ENCODE measurements around the gene SH2D5. TPM values are rescaled to one million over a fixed set of nuclear protein-coding genes. Genes with fewer than 3 reads are reported as not detected.

SH2D5 gene
- total and polyA plus RNA-seq, 4 donors = 0.37 to 0.93 (median 0.52) TPM; not detected in 1

DNA sequence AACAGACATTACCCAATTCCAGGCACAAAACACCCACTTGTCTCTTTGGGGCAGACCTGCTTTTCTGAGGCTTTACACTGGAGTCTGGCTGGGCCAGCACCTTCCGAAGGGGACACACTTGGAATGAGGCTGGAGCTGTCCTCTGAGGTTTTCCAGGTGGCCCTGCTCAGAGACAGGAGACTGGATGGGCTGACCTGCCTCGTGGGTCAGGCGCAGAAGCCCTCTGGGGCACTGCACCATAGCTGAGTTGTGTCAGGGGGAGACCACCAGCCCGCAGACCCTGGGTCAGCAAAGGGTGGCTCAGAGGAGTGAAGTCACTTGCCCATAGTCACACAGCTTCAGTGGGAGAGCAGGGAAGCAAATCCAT lies 1.8 kb downstream of the SH2D5 start:
- ATAC-seq (ENCODE audit: insufficient read depth, low FRiP score) = no peak

DNA sequence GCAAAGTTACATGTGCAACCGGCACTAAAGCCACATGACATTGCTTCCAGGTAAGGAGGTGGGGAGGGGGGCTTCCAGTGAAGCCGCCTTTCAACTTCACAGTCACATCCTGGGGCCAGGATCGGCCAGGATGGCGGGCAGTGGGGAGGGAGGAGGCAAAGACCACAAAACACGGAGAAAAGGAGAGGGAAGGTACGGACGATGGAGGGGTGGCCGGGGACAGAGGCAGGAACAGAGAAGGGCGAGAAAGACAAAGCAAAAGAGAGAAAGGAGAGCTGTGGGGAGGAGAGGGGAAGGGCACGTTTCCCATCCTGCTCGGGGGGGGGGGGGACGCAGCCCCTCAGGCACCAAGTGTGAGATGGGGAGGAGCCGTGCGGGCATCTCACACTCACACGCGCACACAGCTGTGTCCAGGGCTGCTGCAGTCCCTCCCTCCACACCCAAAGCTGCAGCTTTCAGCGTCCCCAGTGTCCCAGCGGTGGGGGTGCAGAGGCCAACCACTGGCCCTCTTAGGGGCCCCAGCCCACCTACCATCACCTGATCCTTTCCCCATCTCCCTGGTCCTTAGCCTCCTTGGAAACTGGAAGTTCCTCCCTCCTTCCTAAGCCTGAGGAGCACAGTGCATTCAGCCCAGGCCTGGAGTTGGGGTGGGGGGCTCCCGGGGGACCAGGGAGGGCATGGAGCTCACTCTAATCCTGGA lies 2.4 kb downstream of the SH2D5 start:
- WGBS, 2 donors = 13% methylated on average over 15 to 18 of the region's 19 CpGs
- Histone ChIP-seq H3K36me3 (ENCODE audit: control insufficient read depth in 4 of 4, insufficient read depth in 4 of 4, low read length in 4 of 4) (no peaks in the 10 kb centered on the region), H3K4me3 (no peak overlapping the region), H3K9ac (ENCODE audit: insufficient read depth in 1 of 2, low read length in 2 of 2) (no peak overlapping the region), H3K27ac (ENCODE audit: low read depth in 1 of 2, low read length in 1 of 2) (no peak overlapping the region), H3K9me3 (ENCODE audit: control insufficient read depth in 4 of 4, insufficient read depth in 3 of 4, low read length in 3 of 4) (peaks cover 0 to 2% (median 0%) of the 10 kb centered on the region in 4 donors), H3K4me1 (ENCODE audit: control insufficient read depth in 5 of 5, insufficient read depth in 5 of 5, low read length in 5 of 5) (peaks cover 0 to 16% (median 8%) of the 10 kb centered on the region in 5 donors), H3K27me3 (ENCODE audit: control insufficient read depth in 3 of 3, insufficient read depth in 3 of 3, low read length in 2 of 3) (peaks cover 0 to 43% (median 26%) of the 10 kb centered on the region in 3 donors)
- DNase-seq (peak in 1 of 3 donors; percentile 16), ATAC-seq (ENCODE audit: insufficient read depth, low FRiP score) (no peak)
- TF ChIP-seq, protein P1, sequence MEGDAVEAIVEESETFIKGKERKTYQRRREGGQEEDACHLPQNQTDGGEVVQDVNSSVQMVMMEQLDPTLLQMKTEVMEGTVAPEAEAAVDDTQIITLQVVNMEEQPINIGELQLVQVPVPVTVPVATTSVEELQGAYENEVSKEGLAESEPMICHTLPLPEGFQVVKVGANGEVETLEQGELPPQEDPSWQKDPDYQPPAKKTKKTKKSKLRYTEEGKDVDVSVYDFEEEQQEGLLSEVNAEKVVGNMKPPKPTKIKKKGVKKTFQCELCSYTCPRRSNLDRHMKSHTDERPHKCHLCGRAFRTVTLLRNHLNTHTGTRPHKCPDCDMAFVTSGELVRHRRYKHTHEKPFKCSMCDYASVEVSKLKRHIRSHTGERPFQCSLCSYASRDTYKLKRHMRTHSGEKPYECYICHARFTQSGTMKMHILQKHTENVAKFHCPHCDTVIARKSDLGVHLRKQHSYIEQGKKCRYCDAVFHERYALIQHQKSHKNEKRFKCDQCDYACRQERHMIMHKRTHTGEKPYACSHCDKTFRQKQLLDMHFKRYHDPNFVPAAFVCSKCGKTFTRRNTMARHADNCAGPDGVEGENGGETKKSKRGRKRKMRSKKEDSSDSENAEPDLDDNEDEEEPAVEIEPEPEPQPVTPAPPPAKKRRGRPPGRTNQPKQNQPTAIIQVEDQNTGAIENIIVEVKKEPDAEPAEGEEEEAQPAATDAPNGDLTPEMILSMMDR (IDR thresholded peaks at IDR 0.05; ENCODE audit: control extremely low read depth, extremely low read depth) = no peak

More for the DNA sequence above, 1.8 kb downstream of the SH2D5 start:
- Histone ChIP-seq H3K9me3 (ENCODE audit: control insufficient read depth in 4 of 4, insufficient read depth in 3 of 4, low read length in 3 of 4) (peaks cover 0 to 2% (median 0%) of the 10 kb centered on the region in 4 donors), H3K36me3 (ENCODE audit: control insufficient read depth in 4 of 4, insufficient read depth in 4 of 4, low read length in 4 of 4) (no peaks in the 10 kb centered on the region), H3K27ac (ENCODE audit: low read depth in 1 of 2, low read length in 1 of 2) (no peak overlapping the region), H3K9ac (ENCODE audit: insufficient read depth in 1 of 2, low read length in 2 of 2) (no peak overlapping the region), H3K4me3 (no peak overlapping the region), H3K4me1 (ENCODE audit: control insufficient read depth in 5 of 5, insufficient read depth in 5 of 5, low read length in 5 of 5) (peaks cover 0 to 16% (median 8%) of the 10 kb centered on the region in 5 donors), H3K27me3 (ENCODE audit: control insufficient read depth in 3 of 3, insufficient read depth in 3 of 3, low read length in 2 of 3) (peaks cover 0 to 43% (median 26%) of the 10 kb centered on the region in 3 donors)
- TF ChIP-seq, protein P1 (IDR thresholded peaks at IDR 0.05; ENCODE audit: control extremely low read depth, extremely low read depth) = no peak
- DNase-seq = peak in 1 of 3 donors; percentile 25
- 52 to 56% methylated on average over 4 of the region's 4 CpGs for WGBS, 2 donors

DNA sequence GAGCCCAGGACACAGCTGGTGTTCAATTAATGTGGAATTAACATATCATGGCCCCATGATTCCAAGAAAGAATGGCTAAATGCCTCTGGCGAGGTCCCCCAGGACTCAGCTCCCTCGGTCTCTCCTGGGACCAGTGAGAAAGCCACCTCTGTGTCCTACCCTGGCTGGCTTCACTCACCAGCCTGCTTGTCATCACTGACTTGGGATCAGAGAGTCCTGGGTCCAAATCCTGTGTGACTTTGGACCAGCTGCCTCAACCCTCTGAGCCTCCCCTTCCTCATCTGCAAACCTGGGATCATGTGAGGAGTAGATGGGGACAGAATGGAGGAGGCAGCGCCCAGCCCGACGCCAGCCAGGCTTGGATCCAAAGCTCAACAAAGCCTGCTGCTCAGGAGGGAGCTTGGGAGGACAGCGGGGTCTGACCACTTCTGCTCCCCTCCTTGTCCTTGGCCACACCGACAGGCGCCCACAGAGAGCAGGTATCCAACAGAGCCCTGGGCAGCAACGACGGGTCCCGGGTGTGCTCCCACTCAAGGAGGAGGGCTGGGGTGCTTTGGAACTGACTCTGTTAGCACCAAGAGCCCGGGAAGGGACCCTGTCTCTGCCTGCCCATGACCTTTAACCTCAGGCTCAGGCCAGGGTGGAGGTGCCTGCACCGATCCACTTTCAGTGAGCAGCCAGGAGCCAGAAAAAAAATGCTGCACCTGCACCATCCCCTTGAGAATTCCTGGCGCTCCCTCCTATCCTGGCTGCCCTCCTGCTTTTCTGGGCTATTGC lies 3.2 kb downstream of the SH2D5 start:
- Histone ChIP-seq H3K27ac (ENCODE audit: low read depth in 1 of 2, low read length in 1 of 2) (no peak overlapping the region), H3K36me3 (ENCODE audit: control insufficient read depth in 4 of 4, insufficient read depth in 4 of 4, low read length in 4 of 4) (no peaks in the 10 kb centered on the region), H3K27me3 (ENCODE audit: control insufficient read depth in 3 of 3, insufficient read depth in 3 of 3, low read length in 2 of 3) (peaks cover 0 to 43% (median 26%) of the 10 kb centered on the region in 3 donors), H3K9me3 (ENCODE audit: control insufficient read depth in 4 of 4, insufficient read depth in 3 of 4, low read length in 3 of 4) (peaks cover 0 to 2% (median 0%) of the 10 kb centered on the region in 4 donors), H3K4me1 (ENCODE audit: control insufficient read depth in 5 of 5, insufficient read depth in 5 of 5, low read length in 5 of 5) (peaks cover 0 to 16% (median 8%) of the 10 kb centered on the region in 5 donors), H3K9ac (ENCODE audit: insufficient read depth in 1 of 2, low read length in 2 of 2) (no peak overlapping the region), H3K4me3 (no peak overlapping the region)
- TF ChIP-seq, protein P1 (IDR thresholded peaks at IDR 0.05; ENCODE audit: control extremely low read depth, extremely low read depth) = no peak
- 57 to 58% methylated on average over 14 of the region's 14 CpGs for WGBS, 2 donors
- DNase-seq = peak in 1 of 3 donors; percentile 9
- no peak for ATAC-seq (ENCODE audit: insufficient read depth, low FRiP score)
